OCI-LY1 (cell line): ENCODE results near the gene FAM168A.

Experiments
- H2AFZ ChIP-seq: fragments of 200-600 bp; sonication (generic), shearing (Covaris generic); 2 replicates; pipeline ENCODE4 v1.6.0; 2014; ENCODE audit warnings: antibody characterized with exemption, mild to moderate bottlenecking, low read length
- H3F3A ChIP-seq: fragments of 200-600 bp; sonication (generic), shearing (Covaris generic); 2 replicates; pipeline ENCODE4 v1.6.0; 2014; ENCODE audit warnings: mild to moderate bottlenecking, antibody characterized with exemption, low read length, moderate library complexity; ENCODE audit not compliant: insufficient read depth
- H3K27ac ChIP-seq: fragments of 200-600 bp; sonication (generic); 2 replicates; pipeline ENCODE4 v1.5.1; 2014; ENCODE audit warnings: low read length, mixed run types, mild to moderate bottlenecking, low read depth; ENCODE audit not compliant: poor library complexity, severe bottlenecking
- H3K27me3 ChIP-seq: fragments of 200-600 bp; sonication (generic); 2 replicates; pipeline ENCODE4 v1.6.0; 2014; ENCODE audit warnings: antibody characterized with exemption, mild to moderate bottlenecking, low read length, moderate library complexity; ENCODE audit not compliant: insufficient read depth
- H3K36me3 ChIP-seq: fragments of 200-600 bp; sonication (generic); 2 replicates; pipeline ENCODE4 v1.6.1; 2014; ENCODE audit warnings: mild to moderate bottlenecking, antibody characterized with exemption, low read length, moderate library complexity, mixed read lengths; ENCODE audit not compliant: insufficient read depth
- H3K4me1 ChIP-seq: fragments of 200-600 bp; sonication (generic); 2 replicates; pipeline ENCODE4 v1.5.1; 2014; ENCODE audit warnings: mild to moderate bottlenecking, low read length, moderate library complexity; ENCODE audit not compliant: insufficient read depth, severe bottlenecking
- H3K4me2 ChIP-seq: fragments of 200-600 bp; sonication (generic), shearing (Covaris generic); 2 replicates; pipeline ENCODE4 v1.6.1; 2014; ENCODE audit warnings: low read length
- H3K4me3 ChIP-seq: fragments of 200-600 bp; sonication (generic); 2 replicates; pipeline ENCODE4 v1.5.1; 2014; ENCODE audit warnings: low read length, low read depth, mild to moderate bottlenecking, mixed read lengths; ENCODE audit not compliant: poor library complexity, severe bottlenecking
- H3K79me2 ChIP-seq: fragments of 200-600 bp; shearing (Covaris generic); 2 replicates; pipeline ENCODE4 v1.6.1; 2016; ENCODE audit warnings: mixed run types, low read length, mixed read lengths; ENCODE audit not compliant: insufficient read depth
- H3K9ac ChIP-seq: fragments of 200-600 bp; sonication (generic), shearing (Covaris generic); 2 replicates; pipeline ENCODE4 v1.6.1; 2014; ENCODE audit warnings: mild to moderate bottlenecking, low read length, mixed read lengths
- H3K9me2 ChIP-seq: fragments of 200-600 bp; sonication (generic), shearing (Covaris generic); 2 replicates; pipeline ENCODE4 v1.6.1; 2014; ENCODE audit warnings: low read depth, mild to moderate bottlenecking, low read length, mixed read lengths
- H3K9me3 ChIP-seq: fragments of 200-600 bp; shearing (Covaris generic); 2 replicates; pipeline ENCODE4 v1.6.1; 2014; ENCODE audit warnings: low read length, mixed read lengths
- H4K20me1 ChIP-seq: fragments of 200-600 bp; sonication (generic), shearing (Covaris generic); 2 replicates; pipeline ENCODE4 v1.6.0; 2016; ENCODE audit warnings: mild to moderate bottlenecking, low read length; ENCODE audit not compliant: insufficient read depth
- EZH2 ChIP-seq: fragments of 200-600 bp; sonication (generic), shearing (Covaris generic); IDR thresholded peaks from 2 replicates; pipeline ENCODE4 v1.8.0; 2017; ENCODE audit warnings: borderline replicate concordance, mixed run types, mild to moderate bottlenecking, antibody characterized with exemption, low read length, moderate library complexity, mixed read lengths
- TF ChIP-seq, protein P1 (sequence below): fragments of 200-600 bp; sonication (generic), shearing (Covaris generic); IDR thresholded peaks from 2 replicates; pipeline ENCODE4 v1.5.1; 2017; ENCODE audit warnings: mild to moderate bottlenecking, antibody characterized with exemption, low read length, moderate library complexity, mixed read lengths

FAM168A gene

DNA sequence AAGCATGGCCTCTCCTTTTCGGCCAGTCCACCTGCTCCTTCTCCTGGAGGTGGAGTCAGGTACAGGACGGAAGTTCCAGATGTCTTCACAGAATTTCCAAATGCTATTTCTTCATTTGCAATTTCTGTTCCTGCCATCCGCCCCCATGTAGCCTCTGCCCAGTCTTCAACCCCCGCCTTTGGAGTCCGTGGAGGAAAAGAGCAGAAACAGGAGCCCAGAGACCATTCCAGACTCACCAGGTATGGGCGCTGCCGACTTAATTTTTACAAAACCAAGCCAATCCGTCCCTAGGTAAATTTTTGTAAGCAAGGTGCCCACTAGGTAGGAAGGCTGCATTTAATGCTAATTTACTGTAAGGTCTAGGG, 192.8 kb downstream of the FAM168A start:
- Histone ChIP-seq H3K9me2 (no peaks in the 10 kb centered on the region), H3K27ac (no peak overlapping the region), H3K9ac (no peak overlapping the region), H3K27me3 (no peaks in the 10 kb centered on the region), H4K20me1 (no peaks in the 10 kb centered on the region), H3K4me3 (no peak overlapping the region), H3F3A (no peaks in the 10 kb centered on the region), H3K36me3 (peaks cover 37% of the 10 kb centered on the region), H3K79me2 (no peaks in the 10 kb centered on the region), H2AFZ (no peak overlapping the region), H3K9me3 (no peaks in the 10 kb centered on the region), H3K4me1 (no peaks in the 10 kb centered on the region), H3K4me2 (no peak overlapping the region)
- TF ChIP-seq, protein P1, sequence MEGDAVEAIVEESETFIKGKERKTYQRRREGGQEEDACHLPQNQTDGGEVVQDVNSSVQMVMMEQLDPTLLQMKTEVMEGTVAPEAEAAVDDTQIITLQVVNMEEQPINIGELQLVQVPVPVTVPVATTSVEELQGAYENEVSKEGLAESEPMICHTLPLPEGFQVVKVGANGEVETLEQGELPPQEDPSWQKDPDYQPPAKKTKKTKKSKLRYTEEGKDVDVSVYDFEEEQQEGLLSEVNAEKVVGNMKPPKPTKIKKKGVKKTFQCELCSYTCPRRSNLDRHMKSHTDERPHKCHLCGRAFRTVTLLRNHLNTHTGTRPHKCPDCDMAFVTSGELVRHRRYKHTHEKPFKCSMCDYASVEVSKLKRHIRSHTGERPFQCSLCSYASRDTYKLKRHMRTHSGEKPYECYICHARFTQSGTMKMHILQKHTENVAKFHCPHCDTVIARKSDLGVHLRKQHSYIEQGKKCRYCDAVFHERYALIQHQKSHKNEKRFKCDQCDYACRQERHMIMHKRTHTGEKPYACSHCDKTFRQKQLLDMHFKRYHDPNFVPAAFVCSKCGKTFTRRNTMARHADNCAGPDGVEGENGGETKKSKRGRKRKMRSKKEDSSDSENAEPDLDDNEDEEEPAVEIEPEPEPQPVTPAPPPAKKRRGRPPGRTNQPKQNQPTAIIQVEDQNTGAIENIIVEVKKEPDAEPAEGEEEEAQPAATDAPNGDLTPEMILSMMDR: no peak
- TF ChIP-seq EZH2: no peak

DNA sequence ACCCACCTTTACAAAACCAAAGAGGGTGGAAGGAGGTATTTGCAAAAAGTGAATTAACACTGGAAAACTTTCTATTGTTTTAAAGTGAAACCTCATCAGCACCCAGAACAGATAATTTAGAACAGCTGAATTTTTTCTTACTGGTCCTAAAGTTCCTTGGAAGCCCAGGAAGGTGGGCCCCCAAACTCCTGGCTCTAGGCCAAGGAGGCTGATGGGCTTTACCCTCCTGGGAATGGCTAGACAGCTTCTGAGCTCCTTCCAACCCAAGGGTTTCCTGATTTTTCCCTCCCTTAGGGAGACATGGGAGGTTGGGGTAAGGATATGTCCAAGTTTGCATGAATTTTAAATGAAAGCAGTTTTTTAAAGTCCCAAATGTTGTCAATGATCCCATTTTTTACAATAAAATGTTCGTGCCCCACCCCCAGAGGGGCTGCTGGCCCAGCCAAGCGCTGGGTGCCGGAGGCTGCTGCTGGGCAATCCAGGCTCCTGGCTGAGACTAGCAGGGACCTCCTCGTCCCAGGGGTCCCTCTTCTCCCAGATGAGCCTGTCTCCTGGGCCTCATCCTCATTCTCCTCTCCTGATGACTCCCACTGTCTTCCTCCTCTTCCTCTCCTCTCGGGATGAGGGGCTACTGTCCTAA, 193.3 kb downstream of the FAM168A start:
- H3K27ac ChIP-seq: no peak overlapping the region
- H3K9me3 ChIP-seq: no peaks in the 10 kb centered on the region
- H3K4me1 ChIP-seq: no peaks in the 10 kb centered on the region
- H3K79me2 ChIP-seq: no peaks in the 10 kb centered on the region
- H4K20me1 ChIP-seq: no peaks in the 10 kb centered on the region
- no peaks in the 10 kb centered on the region for H3K27me3 ChIP-seq
- no peak for TF ChIP-seq EZH2
- TF ChIP-seq, protein P1: no peak
- no peak overlapping the region for H3K4me2 ChIP-seq
- no peak overlapping the region for H3K9ac ChIP-seq
- H3K36me3 ChIP-seq: peaks cover 34% of the 10 kb centered on the region
- no peaks in the 10 kb centered on the region for H3K9me2 ChIP-seq
- no peak overlapping the region for H2AFZ ChIP-seq
- no peak overlapping the region for H3K4me3 ChIP-seq
- no peaks in the 10 kb centered on the region for H3F3A ChIP-seq

DNA sequence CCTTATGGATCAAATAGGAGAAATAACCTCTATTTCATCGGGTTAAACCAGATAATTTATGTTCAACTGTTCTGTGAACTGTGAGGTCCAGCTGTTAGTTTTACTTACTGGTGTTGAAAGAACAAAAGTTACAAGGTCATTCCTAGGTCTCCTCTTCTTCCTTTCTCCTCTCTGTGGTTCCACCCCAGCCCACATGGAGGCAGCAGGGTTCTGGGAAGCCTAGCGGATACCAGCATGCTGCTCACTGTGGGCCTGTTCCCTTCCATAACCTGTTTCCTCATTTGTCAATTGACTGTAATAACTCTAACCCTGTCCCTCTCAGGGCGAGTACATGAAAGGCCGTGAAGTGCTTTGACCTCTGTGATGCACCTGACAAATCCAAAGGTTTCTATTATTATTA, 193.9 kb downstream of the FAM168A start:
- Histone ChIP-seq H3K27me3 (no peaks in the 10 kb centered on the region), H3K4me3 (no peak overlapping the region), H3K9me2 (no peaks in the 10 kb centered on the region), H2AFZ (no peak overlapping the region), H3K36me3 (peaks cover 28% of the 10 kb centered on the region), H3K4me2 (no peak overlapping the region), H3K9ac (no peak overlapping the region), H3K79me2 (no peaks in the 10 kb centered on the region), H3F3A (no peaks in the 10 kb centered on the region), H3K4me1 (no peaks in the 10 kb centered on the region), H3K27ac (no peak overlapping the region), H3K9me3 (no peaks in the 10 kb centered on the region), H4K20me1 (no peaks in the 10 kb centered on the region)
- no peak for TF ChIP-seq EZH2
- TF ChIP-seq, protein P1: no peak
